ENCODE results near the gene COA7. TPM values are rescaled to one million over a fixed set of nuclear protein-coding genes. Genes with fewer than 3 reads are reported as not detected.

Gene COA7
- total RNA-seq, 4 donors from 2014 or later = 5.9 to 17.0 (median 9.4) TPM

DNA sequence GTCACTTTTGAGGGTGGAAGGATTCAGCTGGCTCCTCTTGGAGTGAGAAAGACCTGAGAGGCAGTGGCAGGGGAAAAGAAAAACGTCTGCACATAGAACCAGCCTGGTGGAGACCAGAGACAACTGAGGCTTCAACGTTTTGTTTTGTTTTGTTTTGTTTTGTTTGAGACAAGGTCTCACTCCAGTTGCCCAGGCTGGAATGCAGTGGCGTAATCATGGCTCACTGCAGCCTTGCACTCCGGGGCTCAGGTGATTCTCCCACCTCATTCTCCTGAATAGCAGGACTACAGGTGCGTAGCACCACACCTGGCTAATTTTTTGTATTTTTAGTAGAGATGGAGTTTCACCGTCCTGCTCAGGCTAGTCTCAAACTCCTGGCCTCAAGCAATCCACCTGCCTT, 52.9 kb downstream of the COA7 start:
- TF ChIP-seq POLR2A (IDR thresholded peaks at IDR 0.05) = no peak
- TF ChIP-seq, protein P1, sequence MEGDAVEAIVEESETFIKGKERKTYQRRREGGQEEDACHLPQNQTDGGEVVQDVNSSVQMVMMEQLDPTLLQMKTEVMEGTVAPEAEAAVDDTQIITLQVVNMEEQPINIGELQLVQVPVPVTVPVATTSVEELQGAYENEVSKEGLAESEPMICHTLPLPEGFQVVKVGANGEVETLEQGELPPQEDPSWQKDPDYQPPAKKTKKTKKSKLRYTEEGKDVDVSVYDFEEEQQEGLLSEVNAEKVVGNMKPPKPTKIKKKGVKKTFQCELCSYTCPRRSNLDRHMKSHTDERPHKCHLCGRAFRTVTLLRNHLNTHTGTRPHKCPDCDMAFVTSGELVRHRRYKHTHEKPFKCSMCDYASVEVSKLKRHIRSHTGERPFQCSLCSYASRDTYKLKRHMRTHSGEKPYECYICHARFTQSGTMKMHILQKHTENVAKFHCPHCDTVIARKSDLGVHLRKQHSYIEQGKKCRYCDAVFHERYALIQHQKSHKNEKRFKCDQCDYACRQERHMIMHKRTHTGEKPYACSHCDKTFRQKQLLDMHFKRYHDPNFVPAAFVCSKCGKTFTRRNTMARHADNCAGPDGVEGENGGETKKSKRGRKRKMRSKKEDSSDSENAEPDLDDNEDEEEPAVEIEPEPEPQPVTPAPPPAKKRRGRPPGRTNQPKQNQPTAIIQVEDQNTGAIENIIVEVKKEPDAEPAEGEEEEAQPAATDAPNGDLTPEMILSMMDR (IDR thresholded peaks at IDR 0.05) = no peak
- Histone ChIP-seq H3K27me3 (no peaks in the 10 kb centered on the region), H3K27ac (no peak overlapping the region), H3K4me1 (peaks cover 0 to under 1% (median 0%) of the 10 kb centered on the region in 4 donors), H3K4me3 (no peak overlapping the region), H3K36me3 (no peaks in the 10 kb centered on the region), H3K9me3 (no peaks in the 10 kb centered on the region)
- no peak for DNase-seq

DNA sequence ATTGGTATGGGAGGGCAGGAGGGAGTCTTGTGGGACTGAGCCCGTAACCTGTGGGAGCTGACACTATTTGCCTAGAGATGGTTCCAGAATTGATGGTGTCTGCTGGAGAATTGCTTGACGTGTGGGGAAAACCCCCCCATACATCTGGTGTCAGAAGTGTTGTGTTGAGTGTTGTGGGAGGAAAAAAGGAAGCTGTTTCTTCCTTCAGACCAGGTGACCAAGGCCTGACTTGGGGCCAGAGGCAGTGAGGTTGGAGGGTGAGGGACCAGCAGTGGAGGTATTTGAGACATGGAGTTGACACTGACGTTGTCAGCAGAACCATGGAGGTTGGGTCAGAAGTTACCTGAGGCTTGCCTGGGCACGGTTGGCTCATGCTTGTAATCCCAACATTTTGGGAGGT, 56.8 kb downstream of the COA7 start:
- TF ChIP-seq POLR2A (IDR thresholded peaks at IDR 0.05) = no peak
- TF ChIP-seq, protein P1 (IDR thresholded peaks at IDR 0.05) = no peak
- no peaks in the 10 kb centered on the region for H3K27me3 ChIP-seq
- H3K9me3 ChIP-seq = no peaks in the 10 kb centered on the region
- no peaks in the 10 kb centered on the region for H3K36me3 ChIP-seq
- H3K4me3 ChIP-seq = no peak overlapping the region
- DNase-seq = peak in 2 of 3 donors; percentile 58 to 59
- H3K27ac ChIP-seq = peak overlapping the region in 1 of 4 donors; percentile 39
- peaks cover 0 to 22% (median 5%) of the 10 kb centered on the region in 4 donors for H3K4me1 ChIP-seq

DNA sequence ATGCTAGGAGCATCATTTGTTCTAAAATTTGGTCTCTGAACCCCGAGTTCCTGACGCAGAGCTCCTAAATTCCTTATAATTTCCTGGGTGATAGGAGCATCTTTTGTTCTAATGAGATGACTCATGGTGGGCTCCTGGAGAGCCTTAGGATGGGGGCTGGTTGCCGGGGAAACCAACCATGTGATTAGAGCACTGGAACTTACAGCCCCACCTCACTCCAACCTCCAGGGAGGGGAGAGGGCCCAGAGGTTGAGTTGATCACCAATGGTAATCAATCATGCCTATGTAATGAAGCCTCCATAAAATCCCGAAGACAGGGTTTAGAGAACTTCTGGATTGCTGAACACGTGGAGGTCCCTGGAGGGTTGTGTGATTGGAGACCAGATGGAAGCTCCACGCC, 57.5 kb downstream of the COA7 start:
- no peak overlapping the region for H3K4me3 ChIP-seq
- H3K9me3 ChIP-seq = no peaks in the 10 kb centered on the region
- peaks cover 0 to 22% (median 5%) of the 10 kb centered on the region in 4 donors for H3K4me1 ChIP-seq
- no peak for DNase-seq
- no peaks in the 10 kb centered on the region for H3K36me3 ChIP-seq
- TF ChIP-seq, protein P1 (IDR thresholded peaks at IDR 0.05) = no peak
- no peak for TF ChIP-seq POLR2A (IDR thresholded peaks at IDR 0.05)
- H3K27me3 ChIP-seq = no peaks in the 10 kb centered on the region
- H3K27ac ChIP-seq = peak overlapping the region in 1 of 4 donors; percentile 39

DNA sequence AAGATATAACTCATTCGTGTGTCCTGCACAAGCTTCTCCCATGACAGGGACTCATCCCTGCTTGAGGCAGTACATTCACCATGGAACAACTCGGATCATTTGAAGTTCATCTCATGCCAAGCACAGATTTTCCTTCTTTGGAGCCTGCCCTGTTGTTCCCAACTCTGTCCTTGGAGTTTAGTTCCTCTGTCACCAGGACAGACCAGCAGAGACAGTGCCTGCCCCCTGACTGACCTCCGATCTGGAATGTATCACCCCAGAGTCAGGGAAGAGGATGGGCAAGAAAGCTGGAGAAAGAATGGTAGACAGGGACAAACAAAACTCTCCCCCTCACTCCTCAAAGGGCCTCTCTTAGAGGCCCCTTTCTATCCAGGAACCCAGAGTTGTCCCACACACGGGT, 60.2 kb downstream of the COA7 start:
- Histone ChIP-seq H3K27me3 (peaks cover 0 to 3% of the 10 kb centered on the region in 2 donors), H3K27ac (peak overlapping the region; percentile 69 to 87 (median 78)), H3K4me1 (peaks cover 0 to 25% (median 15%) of the 10 kb centered on the region in 4 donors), H3K9me3 (no peaks in the 10 kb centered on the region), H3K36me3 (no peaks in the 10 kb centered on the region), H3K4me3 (no peak overlapping the region)
- DNase-seq = no peak
- TF ChIP-seq, protein P1 (IDR thresholded peaks at IDR 0.05) = no peak
- no peak for TF ChIP-seq POLR2A (IDR thresholded peaks at IDR 0.05)

DNA sequence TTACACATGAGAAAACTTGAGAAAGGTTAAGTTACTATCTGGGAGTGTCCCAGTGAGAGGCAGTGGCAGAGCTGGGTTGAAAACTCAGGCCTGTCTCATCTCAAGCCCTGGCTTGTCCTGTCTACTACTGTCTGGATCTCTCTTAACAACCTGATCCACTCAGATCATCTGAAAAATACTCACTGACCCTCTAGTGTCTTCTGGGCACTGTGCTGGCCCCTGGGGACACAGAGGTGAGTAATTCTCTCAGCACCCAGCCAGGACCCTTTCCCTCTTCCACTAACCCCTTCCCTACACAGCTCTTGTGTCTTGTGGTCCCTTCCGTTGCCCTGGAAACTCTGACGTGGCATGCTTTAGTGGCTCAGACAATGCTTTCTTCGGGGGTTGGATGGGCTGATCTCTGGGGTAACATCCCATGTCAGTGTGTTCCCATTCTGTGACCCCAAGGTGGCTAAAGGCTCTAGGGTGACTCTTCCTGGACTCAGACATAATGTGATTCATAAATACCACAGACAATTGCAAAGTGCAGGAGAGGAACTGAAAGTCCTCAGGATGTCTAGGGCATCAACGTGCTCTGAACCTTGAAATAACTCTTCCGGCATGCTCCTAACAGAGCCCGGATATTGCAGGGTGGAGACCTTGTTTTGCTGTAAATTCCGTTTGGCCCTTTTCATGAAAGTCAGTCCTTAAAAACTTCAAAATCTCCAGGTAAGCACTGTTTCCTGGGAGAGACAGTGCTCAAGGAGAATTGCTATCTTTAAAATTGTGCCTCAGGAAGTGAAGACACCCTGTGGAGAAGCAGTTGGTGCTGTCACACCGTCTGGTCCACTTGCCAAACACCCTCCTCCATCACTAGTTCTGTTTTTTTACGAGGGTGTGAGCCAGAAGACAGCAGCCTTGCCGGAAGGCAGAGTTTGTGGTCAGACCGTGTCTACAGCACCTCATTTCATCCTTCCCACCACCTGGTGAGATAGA, 61.1 kb downstream of the COA7 start:
- Histone ChIP-seq H3K27ac (peak overlapping the region; percentile 69 to 87 (median 78)), H3K9me3 (no peaks in the 10 kb centered on the region), H3K36me3 (no peaks in the 10 kb centered on the region), H3K27me3 (peaks cover 0 to 10% of the 10 kb centered on the region in 2 donors), H3K4me1 (peaks cover 0 to 25% (median 17%) of the 10 kb centered on the region in 4 donors), H3K4me3 (peak overlapping the region in 1 of 4 donors; percentile 26)
- TF ChIP-seq POLR2A (IDR thresholded peaks at IDR 0.05) = no peak
- TF ChIP-seq, protein P1 (IDR thresholded peaks at IDR 0.05) = no peak
- peak in 2 of 3 donors; percentile 82 to 89 for DNase-seq

All from Peyer's patch (tissue), 4 donors.